Muscle layer of colon (tissue), 2 donors: ENCODE results near the gene ZNF839.
"Not testable (repeated sequence)": the region's sequence is repeated elsewhere in the genome, so short reads cannot be mapped to it uniquely, and the experiment has no call there.

ENCODE experiments used
- H3K27ac ChIP-seq: one replicate; pipeline ENCODE4 v1.7.0; 2013; ENCODE audit warnings: low read depth, mild to moderate bottlenecking, low read length, moderate library complexity
- H3K27me3 ChIP-seq, 2 donors: one replicate each; pipeline ENCODE4 v1.7.0; 2013; ENCODE audit warnings: low read length in 2 of 2, mild to moderate bottlenecking in 2 of 2; ENCODE audit not compliant: insufficient read depth in 2 of 2, control insufficient read depth in 1 of 2
- H3K36me3 ChIP-seq: one replicate; pipeline ENCODE4 v1.7.0; 2013; ENCODE audit warnings: mild to moderate bottlenecking, low read length; ENCODE audit not compliant: insufficient read depth
- H3K4me1 ChIP-seq: one replicate; pipeline ENCODE4 v1.7.0; 2013; ENCODE audit warnings: mild to moderate bottlenecking, low read length; ENCODE audit not compliant: insufficient read depth
- H3K4me3 ChIP-seq, 2 donors: one replicate each; pipeline ENCODE4 v1.7.0; 2013; ENCODE audit warnings: low read length in 2 of 2, low read depth in 1 of 2, mild to moderate bottlenecking in 1 of 2, moderate library complexity in 1 of 2
- H3K9ac ChIP-seq: one replicate; pipeline ENCODE4 v1.7.0; 2013; ENCODE audit warnings: low read length
- H3K9me3 ChIP-seq: one replicate; pipeline ENCODE4 v1.7.0; 2013; ENCODE audit warnings: mild to moderate bottlenecking, low read length
- donor health status: abdominal sarcoma.
- donor health status: Adenocarcinoma of cecum.

ZNF839 gene

DNA sequence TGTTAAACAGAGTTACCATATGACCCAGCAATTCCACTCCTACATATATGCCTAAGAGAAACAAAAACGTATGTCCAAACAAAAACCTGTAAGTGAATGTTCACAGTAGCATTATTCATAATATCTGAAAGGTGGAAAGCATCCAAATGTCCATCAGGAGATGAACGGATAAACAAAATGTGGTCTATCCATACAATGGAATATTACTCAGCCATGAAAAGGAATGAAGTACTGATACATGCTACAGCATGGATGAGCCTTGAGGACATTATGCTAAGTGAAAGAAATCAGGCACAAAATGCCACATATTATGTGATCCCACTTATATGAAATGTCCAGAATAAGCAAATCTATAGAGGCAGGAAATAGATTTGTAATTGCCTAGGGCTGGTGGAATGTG is 31.4 kb upstream of the ZNF839 start:
- no peaks in the 10 kb centered on the region for H3K9me3 ChIP-seq
- no peaks in the 10 kb centered on the region for H3K4me1 ChIP-seq
- no peak overlapping the region for H3K9ac ChIP-seq

DNA sequence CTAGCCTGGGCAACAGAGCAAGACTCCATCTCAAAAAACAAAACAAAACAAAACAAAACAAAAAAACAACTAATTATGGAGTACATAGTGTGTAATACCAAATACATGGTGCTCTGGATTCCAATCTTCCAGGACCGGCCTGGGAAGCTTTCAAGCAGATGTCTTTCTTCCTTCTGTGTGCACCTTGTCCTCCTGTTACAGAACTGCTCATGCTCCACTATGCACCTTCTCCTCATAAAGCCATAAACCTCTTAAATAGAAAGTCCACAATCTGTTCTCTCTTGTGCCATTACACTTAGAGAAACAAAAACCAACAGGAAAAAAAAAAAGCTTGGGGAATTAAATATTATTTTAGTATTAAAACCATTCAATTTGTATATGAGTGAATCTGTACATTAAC is 27.1 kb upstream of the ZNF839 start:
- Histone ChIP-seq H3K9ac (no peak overlapping the region), H3K9me3 (no peaks in the 10 kb centered on the region), H3K4me1 (no peaks in the 10 kb centered on the region), H3K36me3 (no peaks in the 10 kb centered on the region), H3K4me3 (no peak overlapping the region), H3K27me3 (no peaks in the 10 kb centered on the region), H3K27ac (no peak overlapping the region)

More for the DNA sequence above, 31.4 kb upstream of the ZNF839 start:
- Histone ChIP-seq H3K4me3 (no peak overlapping the region), H3K36me3 (no peaks in the 10 kb centered on the region), H3K27ac (no peak overlapping the region), H3K27me3 (no peaks in the 10 kb centered on the region)

- H3K27me3 ChIP-seq: no peaks in the 10 kb centered on the region
- no peak overlapping the region for H3K9ac ChIP-seq
- H3K27ac ChIP-seq: no peak overlapping the region
- H3K4me1 ChIP-seq: no peaks in the 10 kb centered on the region
- no peak overlapping the region for H3K4me3 ChIP-seq
- H3K9me3 ChIP-seq: no peaks in the 10 kb centered on the region
- no peaks in the 10 kb centered on the region for H3K36me3 ChIP-seq
Observed at GRCh38 chr14:102293781-102294180, 25.8 kb upstream of the ZNF839 start.

DNA sequence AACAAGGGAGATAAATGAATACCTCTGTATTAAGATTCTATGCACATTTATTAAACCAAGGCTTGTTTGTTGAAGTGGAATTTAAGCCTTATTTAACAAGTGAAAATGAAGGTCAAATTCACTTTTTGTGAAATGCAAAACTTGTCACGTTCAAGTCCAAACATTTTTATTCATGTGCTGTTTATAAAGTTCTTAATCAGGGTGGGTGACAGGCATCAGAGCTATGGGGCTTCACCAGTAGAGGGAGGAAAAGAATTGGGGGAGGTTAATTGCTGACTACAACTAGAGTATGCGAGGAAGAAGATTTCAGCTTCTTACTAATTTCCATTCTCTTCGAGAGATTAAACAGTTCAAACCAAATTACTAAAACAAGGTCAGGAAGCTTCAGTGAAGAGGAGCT is 24.3 kb upstream of the ZNF839 start:
- no peak overlapping the region for H3K27ac ChIP-seq

DNA sequence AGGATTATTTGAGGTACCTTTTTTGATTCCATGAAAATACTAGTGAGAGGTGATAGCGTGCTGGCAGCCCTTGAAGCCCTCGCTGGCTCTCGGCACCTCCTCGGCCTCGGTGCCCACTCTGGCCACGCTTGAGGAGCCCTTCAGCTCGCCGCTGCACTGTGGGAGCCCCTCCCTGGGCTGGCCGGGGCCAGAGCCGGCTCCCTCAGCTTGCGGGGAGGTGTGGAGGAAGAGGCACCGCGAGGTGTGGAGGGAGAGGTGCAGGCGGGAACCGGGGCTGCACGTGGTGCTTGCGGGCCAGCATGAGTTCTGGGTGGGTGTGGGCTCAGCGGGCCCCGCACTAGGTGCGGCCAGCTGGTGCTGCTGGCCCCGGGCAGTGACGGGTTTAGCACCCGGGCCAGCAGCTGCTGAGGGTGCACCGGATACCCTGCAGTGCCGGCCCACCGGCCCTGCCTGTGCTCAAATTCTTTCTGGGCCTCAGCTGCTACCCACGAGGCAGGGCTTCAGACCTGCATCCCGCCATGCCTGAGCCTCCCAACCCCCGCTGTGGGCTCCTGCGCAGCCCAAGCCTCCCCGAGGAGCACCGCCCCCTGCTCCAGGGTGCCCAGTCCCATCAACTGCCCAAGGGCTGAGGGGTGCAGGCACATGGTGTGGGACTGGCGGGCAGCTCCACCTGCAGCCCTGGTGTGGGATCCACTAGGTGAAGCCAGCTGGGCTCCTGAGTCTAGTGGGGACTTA is 21.9 kb upstream of the ZNF839 start:
- Histone ChIP-seq H3K27ac (no peak overlapping the region), H3K36me3 (no peaks in the 10 kb centered on the region), H3K27me3 (no peaks in the 10 kb centered on the region), H3K9me3 (no peaks in the 10 kb centered on the region), H3K4me1 (no peaks in the 10 kb centered on the region), H3K4me3 (no peak overlapping the region), H3K9ac (no peak overlapping the region)

More for the DNA sequence above, 24.3 kb upstream of the ZNF839 start:
- Histone ChIP-seq H3K4me3 (no peak overlapping the region), H3K27me3 (no peaks in the 10 kb centered on the region), H3K4me1 (no peaks in the 10 kb centered on the region), H3K9ac (no peak overlapping the region), H3K36me3 (no peaks in the 10 kb centered on the region), H3K9me3 (no peaks in the 10 kb centered on the region)

- not testable (repeated sequence) for H3K9ac ChIP-seq, H3K27ac ChIP-seq, H3K9me3 ChIP-seq, H3K27me3 ChIP-seq, H3K36me3 ChIP-seq, H3K4me3 ChIP-seq, H3K4me1 ChIP-seq
Observed at GRCh38 chr14:102298303-102299070, 21.1 kb upstream of the ZNF839 start.

DNA sequence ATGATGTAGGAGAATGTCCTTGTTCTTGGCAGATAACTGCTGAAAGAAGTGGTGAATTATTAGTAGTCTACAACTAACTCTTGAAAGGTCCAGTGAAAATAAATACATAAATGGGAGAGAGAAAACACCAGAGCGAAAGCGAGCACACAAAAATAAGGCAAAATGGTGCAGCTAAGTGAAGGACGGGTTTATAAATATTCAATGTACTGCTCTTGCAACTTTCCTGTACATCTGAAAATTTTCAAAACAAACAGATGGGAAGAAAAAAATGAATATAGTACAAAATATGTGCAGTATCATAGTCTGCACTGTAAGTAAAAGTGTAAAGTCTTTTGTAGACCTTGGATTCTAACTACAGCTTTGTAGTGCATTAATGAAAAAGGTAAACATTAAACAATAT is 15.9 kb upstream of the ZNF839 start:
- Histone ChIP-seq H3K27me3 (no peaks in the 10 kb centered on the region), H3K27ac (no peak overlapping the region), H3K9me3 (no peaks in the 10 kb centered on the region), H3K4me3 (no peak overlapping the region), H3K9ac (no peak overlapping the region), H3K36me3 (no peaks in the 10 kb centered on the region), H3K4me1 (peaks cover 4% of the 10 kb centered on the region)

GRCh38 chr14:102304611-102305506 is 14.7 kb upstream of the ZNF839 start, which contains the start of gene MOK:
TSS of gene MOK (minus strand) at chr14:102305164. CDS start at chr14:102304968, 196 bp downstream.
- Histone ChIP-seq H3K4me3 (peak within 1 kb of the TSS; percentile 68 to 90), H3K27me3 (no peaks in the 10 kb centered on the region), H3K9me3 (no peaks in the 10 kb centered on the region), H3K27ac (peak within 1 kb of the TSS; percentile 39), H3K9ac (peak within 1 kb of the TSS; percentile 49), H3K4me1 (peaks cover 4% of the 10 kb centered on the region), H3K36me3 (no peaks in the 10 kb centered on the region)

GRCh38 chr14:102314242-102315011 is 5.1 kb upstream of the ZNF839 start:
- H3K4me1 ChIP-seq: peaks cover 18% of the 10 kb centered on the region
- H3K36me3 ChIP-seq: no peaks in the 10 kb centered on the region
- H3K27me3 ChIP-seq: no peaks in the 10 kb centered on the region
- H3K9ac ChIP-seq: peak overlapping the region; percentile 39
- H3K4me3 ChIP-seq: peak overlapping the region; percentile 44 to 62
- H3K9me3 ChIP-seq: no peaks in the 10 kb centered on the region
- peak overlapping the region; percentile 5 for H3K27ac ChIP-seq

DNA sequence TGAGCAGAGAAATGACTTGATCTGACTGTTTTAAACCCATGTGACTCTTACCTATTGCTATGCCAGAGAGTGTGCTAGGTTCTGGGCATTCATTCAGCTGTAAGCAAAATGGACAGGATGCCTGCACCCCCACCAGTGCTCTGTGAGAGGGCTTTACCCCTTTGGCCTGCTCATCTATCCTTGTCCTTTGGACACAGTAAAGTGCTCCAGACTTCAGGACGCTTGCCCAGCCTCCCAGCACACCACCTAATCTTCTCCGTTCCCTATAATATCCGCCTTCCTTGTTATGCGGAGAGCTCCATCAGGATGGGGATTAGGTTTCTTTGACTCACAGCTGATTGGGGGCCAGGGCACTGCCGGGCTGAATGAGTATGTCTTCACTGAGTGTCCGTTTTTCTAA is 4.4 kb upstream of the ZNF839 start:
- H3K9me3 ChIP-seq: no peaks in the 10 kb centered on the region
- no peaks in the 10 kb centered on the region for H3K27me3 ChIP-seq
- no peak overlapping the region for H3K4me3 ChIP-seq
- H3K9ac ChIP-seq: no peak overlapping the region
- peaks cover 18% of the 10 kb centered on the region for H3K4me1 ChIP-seq
- no peaks in the 10 kb centered on the region for H3K36me3 ChIP-seq
- no peak overlapping the region for H3K27ac ChIP-seq
